Cardiac muscle cell (in vitro differentiated cells and primary cell): Measurements from ENCODE around the gene BOLA2B. TPM values are rescaled to one million over a fixed set of nuclear protein-coding genes. Genes with fewer than 3 reads are reported as not detected.
"Not testable (repeated sequence)": the region's sequence is repeated elsewhere in the genome, so short reads cannot be mapped to it uniquely, and the experiment has no call there.

Experiments
- DNase-seq, 2 donors: peaks; one replicate each; pipeline versions ENCODE4 v3.0.0 to v3.0.0-alpha.2; 2010 to 2017; ENCODE audit warnings: low read depth in 1 of 2, low spot score in 1 of 2
- H3K27ac ChIP-seq: fragments of 200-600 bp; sonication (generic); 2 replicates; pipeline ENCODE4 v1.5.1; 2016
- H3K27me3 ChIP-seq: fragments of 200-600 bp; sonication (generic); 2 replicates; pipeline ENCODE4 v1.6.0; 2016; ENCODE audit warnings: control low read depth
- H3K36me3 ChIP-seq: fragments of 200-600 bp; sonication (generic); 2 replicates; pipeline ENCODE4 v1.5.1; 2016; ENCODE audit warnings: control low read depth
- H3K4me1 ChIP-seq: fragments of 200-600 bp; sonication (generic); 2 replicates; pipeline ENCODE4 v1.8.1; 2017; ENCODE audit warnings: low read depth, mild to moderate bottlenecking, mixed run types
- H3K4me3 ChIP-seq: fragments of 200-600 bp; sonication (generic); 2 replicates; pipeline ENCODE4 v1.5.1; 2016; ENCODE audit warnings: mild to moderate bottlenecking
- H3K9me3 ChIP-seq: fragments of 200-600 bp; sonication (generic); 2 replicates; pipeline ENCODE4 v1.5.1; 2017; ENCODE audit warnings: low read depth, mild to moderate bottlenecking, control low read depth
- polyA plus RNA-seq: library from polyadenylated mRNA; unstranded; fragments of >200 nt; fragmentation: Nextera tagmentation; extraction: Ambion mirVana; gene quantifications from 2 replicates; pipeline ENCODE4 v1.2.1, GENCODE V29; 2016
- total RNA-seq: library from RNA; depleted of rRNA; stranded (reverse); fragments of >200 nt; gene quantifications from 2 replicates; pipeline ENCODE4 v1.2.3, GENCODE V29; 2016

Gene BOLA2B
- 254 and 290 TPM in 2 replicates for total RNA-seq
- 89.4 and 146 TPM in 2 replicates for polyA plus RNA-seq

- not testable (repeated sequence) for H3K27me3 ChIP-seq, H3K4me1 ChIP-seq, DNase-seq, H3K27ac ChIP-seq, H3K9me3 ChIP-seq, H3K36me3 ChIP-seq
- H3K4me3 ChIP-seq, result peak within 1 kb of the TSS; percentile 21
Measured at GRCh38 chr16:30193615-30194014, at the start of gene BOLA2B, which contains the start of gene SLX1A. TSS of gene BOLA2B (minus strand) at chr16:30193666. CDS start at chr16:30193595, 71 bp downstream. TSS of gene SLX1A (plus strand) at chr16:30193875. CDS start at chr16:30194085, 210 bp downstream.

DNA sequence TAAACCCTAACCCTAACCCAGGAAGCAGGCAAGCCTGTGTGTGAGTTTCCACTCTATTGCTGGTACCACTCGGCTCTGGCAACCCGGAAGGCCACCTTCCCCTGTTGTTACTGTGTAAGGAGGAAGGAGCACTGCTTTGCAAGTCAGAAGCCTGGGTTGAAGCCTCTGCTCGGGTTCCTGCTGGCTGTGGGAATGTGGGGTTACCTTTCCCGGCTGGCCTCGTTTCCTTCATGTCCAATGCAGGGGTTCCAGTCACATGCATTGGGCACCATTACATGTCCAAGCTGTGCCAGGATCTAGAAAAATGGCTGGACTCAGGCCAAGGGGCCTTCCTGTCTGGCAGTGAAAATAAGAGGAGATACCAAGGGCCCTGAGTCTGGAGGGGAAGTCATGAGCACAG lies 23.6 kb upstream of the BOLA2B start:
- H3K27me3 ChIP-seq, H3K4me1 ChIP-seq, DNase-seq: not testable (repeated sequence)

DNA sequence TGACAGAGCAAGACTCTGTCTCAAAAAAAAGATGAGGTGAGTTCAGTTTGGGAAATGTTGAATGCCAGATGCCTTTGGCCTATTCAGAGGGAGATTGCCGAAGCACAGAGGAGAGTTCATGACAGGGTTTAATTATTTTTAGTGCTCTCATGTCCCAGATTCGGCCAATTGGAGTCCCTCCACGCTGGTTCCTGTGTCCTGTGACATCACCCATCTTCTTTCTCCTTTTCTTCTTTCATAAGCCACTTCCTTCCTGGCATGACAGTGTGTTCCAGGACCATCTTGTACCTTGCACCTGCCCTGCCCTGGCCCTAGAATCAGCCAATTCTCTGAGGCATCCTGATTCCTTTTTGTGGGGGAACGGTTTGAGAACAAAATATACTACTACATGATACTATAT lies 17.9 kb upstream of the BOLA2B start:
- not testable (repeated sequence) for H3K36me3 ChIP-seq, H3K4me1 ChIP-seq, DNase-seq

More for the DNA sequence above, 23.6 kb upstream of the BOLA2B start:
- H3K36me3 ChIP-seq, H3K27ac ChIP-seq, H3K4me3 ChIP-seq, H3K9me3 ChIP-seq: not testable (repeated sequence)

DNA sequence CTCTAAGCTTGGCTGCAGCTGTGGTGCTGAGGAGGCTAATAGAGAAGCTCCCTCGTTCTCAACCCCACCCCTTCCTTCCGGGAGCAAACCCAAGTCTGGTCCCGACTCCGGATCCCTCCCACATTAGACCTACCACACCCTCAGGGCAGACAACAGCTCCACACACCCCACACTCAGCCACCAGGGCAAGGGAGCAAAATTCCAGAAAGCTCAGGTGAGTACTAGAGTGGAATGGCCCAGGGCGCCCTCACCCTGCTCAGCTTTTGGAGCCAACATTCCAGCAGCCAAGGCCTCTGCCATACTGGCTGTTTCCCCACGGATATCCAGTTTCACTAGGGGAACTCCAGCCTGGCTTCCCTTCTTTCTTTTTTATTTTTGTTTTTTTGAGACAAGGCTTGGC lies 15.6 kb upstream of the BOLA2B start:
- H3K36me3 ChIP-seq, H3K27me3 ChIP-seq, H3K4me3 ChIP-seq, H3K9me3 ChIP-seq, H3K4me1 ChIP-seq, DNase-seq, H3K27ac ChIP-seq: not testable (repeated sequence)

More for the DNA sequence above, 17.9 kb upstream of the BOLA2B start:
- not testable (repeated sequence) for H3K27me3 ChIP-seq, H3K4me3 ChIP-seq, H3K27ac ChIP-seq, H3K9me3 ChIP-seq

DNA sequence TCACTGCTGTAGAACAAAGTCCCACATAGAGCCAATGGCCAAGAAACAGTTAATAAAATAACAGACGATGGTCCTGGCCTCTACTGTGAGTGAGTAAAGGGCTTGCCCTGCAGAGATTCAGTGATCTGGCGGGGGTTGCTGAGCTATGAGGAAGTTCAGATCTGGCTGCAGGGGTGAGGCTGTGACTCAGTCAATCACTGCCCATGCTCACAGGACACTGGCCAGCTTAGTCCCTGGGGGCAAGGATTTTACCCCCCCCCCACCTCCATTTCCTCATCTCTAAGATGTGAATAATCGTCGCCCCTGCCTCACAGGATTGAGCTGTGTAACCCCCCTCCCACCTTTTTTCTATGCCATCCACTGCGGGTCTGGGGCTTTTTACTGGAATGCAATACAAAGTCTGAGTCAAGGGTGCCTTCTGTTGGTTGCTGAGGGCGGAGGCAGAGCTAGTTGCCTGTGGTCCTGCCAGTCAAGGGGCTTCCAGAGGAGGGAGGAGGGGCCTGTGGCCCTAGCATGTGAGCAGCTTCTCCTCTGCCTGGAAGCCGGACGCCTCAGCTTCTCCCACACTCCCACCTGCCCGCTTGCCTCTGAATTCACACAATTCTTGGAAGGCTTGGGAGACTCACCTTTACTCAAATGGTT lies 13.7 kb upstream of the BOLA2B start:
- H3K36me3 ChIP-seq, H3K4me1 ChIP-seq, DNase-seq, H3K9me3 ChIP-seq, H3K27me3 ChIP-seq, H3K27ac ChIP-seq, H3K4me3 ChIP-seq: not testable (repeated sequence)

DNA sequence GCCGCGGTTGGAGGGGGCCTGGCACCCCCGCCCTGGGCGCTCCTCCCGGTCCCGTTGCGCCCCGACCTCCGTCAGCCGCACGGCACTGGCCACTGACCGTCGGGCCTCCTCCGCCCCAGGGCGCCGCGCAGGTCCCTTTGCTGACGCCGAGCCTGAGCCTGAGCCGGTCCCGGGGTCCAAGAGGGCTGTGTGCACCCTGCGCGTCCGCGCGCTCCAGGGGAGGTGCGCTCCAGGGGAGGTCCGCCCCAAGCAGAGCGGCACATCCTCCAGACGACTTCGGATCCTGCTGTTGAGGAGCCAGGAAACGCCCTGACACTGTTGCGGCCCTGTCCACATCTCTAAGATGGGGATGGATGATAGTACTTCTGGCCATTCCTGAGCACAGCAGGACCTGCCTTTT lies 12.8 kb upstream of the BOLA2B start:
- not testable (repeated sequence) for H3K4me3 ChIP-seq, H3K36me3 ChIP-seq, H3K27me3 ChIP-seq, H3K4me1 ChIP-seq, H3K27ac ChIP-seq, H3K9me3 ChIP-seq, DNase-seq

DNA sequence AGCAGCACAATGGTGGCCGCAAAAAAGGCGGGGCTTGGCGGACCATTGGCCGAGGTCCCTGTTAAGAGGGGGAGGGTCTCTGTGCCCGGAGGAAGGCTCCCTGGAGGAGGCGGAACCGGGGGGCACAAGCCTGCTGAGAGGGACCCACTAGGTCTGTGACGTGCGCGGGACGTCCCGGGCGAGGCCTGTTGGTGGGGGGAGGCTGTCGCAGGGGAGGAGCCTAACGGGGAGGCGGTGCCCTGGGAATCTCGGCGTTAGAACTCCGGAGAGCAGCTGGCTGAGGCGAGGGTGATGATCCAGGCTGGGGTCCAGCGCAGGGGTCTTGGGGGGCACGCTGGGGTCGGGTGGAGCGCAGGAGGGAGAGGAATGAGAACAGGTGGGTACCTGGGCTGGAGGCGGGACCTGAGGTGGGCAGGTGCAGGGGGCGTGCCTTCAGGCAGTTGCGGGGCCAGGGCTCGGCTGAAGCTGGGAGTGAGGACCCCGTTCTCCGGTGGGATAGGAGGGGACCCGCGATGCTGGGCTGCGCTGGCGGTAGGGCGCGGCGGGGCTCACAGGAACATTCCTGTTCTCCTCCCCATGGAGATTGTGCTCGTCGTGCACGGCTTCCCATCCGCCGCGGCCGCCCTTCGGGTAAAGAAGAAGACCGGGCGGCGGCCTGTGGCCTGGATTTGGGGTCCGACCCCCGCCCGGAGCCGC lies 12.2 kb upstream of the BOLA2B start:
- H3K27me3 ChIP-seq, H3K27ac ChIP-seq, DNase-seq, H3K9me3 ChIP-seq, H3K36me3 ChIP-seq, H3K4me3 ChIP-seq, H3K4me1 ChIP-seq: not testable (repeated sequence)

- not testable (repeated sequence) for DNase-seq, H3K36me3 ChIP-seq, H3K9me3 ChIP-seq, H3K27me3 ChIP-seq, H3K27ac ChIP-seq, H3K4me3 ChIP-seq, H3K4me1 ChIP-seq
Measured at GRCh38 chr16:30199608-30200343, 6.3 kb upstream of the BOLA2B start.

- not testable (repeated sequence) for H3K27ac ChIP-seq, H3K4me1 ChIP-seq, H3K4me3 ChIP-seq, H3K27me3 ChIP-seq, DNase-seq, H3K36me3 ChIP-seq, H3K9me3 ChIP-seq
Measured at GRCh38 chr16:30199049-30199448, 5.6 kb upstream of the BOLA2B start, which contains the start of gene SULT1A3. TSS of gene SULT1A3 (plus strand) at chr16:30199255. CDS start at chr16:30200729, 1,474 bp downstream.

GRCh38 chr16:30197001-30197400 lies 3.5 kb upstream of the BOLA2B start:
- H3K9me3 ChIP-seq, H3K4me3 ChIP-seq, H3K36me3 ChIP-seq, DNase-seq, H3K27me3 ChIP-seq, H3K27ac ChIP-seq, H3K4me1 ChIP-seq: not testable (repeated sequence)

DNA sequence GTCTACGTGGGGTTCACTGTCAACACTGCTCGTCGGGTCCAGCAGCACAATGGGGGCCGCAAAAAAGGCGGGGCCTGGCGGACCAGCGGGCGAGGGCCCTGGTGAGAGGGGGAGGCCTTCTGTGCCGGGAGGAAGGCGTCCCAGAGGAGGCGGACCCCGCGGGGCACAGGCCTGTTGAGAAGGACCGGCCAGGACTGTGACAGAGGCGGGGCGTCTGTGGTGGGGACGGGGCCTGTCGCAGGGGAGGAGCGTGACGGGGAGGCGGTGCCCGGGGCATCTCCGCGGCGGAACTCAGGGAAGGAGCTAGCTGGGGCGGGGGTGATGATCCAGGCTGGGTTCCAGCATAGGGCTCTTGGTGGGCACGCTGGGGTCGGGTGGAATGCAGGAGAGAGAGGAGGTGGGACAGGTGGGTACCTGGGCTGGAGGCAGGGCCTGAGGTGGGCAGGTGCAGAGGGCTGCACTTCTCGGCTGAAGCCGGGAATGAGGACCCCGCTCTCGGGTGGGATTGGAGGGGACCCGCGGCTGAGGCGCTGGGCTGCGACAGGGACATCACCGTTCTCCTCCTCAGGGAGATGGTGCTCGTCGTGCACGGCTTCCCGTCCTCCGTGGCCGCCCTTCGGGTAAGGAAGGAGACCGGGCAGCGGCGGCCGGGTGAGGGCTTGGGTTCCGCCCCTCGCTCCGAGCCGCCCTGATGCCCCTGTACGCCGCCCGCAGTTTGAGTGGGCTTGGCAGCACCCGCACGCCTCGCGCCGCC lies 883 bp upstream of the BOLA2B start:
- H3K4me1 ChIP-seq, H3K36me3 ChIP-seq, DNase-seq, H3K9me3 ChIP-seq, H3K27ac ChIP-seq, H3K27me3 ChIP-seq: not testable (repeated sequence)
- H3K4me3 ChIP-seq, result peak overlapping the region; percentile 21

- not testable (repeated sequence) for H3K9me3 ChIP-seq, H3K4me1 ChIP-seq, DNase-seq, H3K27ac ChIP-seq, H3K27me3 ChIP-seq, H3K4me3 ChIP-seq, H3K36me3 ChIP-seq
Measured at GRCh38 chr16:30193098-30193497, 368 bp downstream of the BOLA2B start.

GRCh38 chr16:30191158-30191557 lies 2.3 kb downstream of the BOLA2B start:
- not testable (repeated sequence) for H3K36me3 ChIP-seq, H3K4me3 ChIP-seq, H3K27me3 ChIP-seq, H3K27ac ChIP-seq, H3K4me1 ChIP-seq, H3K9me3 ChIP-seq, DNase-seq
